Heart right ventricle (tissue), 16 donors: Measurements from ENCODE around the gene ANO1. TPM values are rescaled to one million over a fixed set of nuclear protein-coding genes. Genes with fewer than 3 reads are reported as not detected.

ENCODE experiments used
- ATAC-seq, 8 donors: fragments of 200-7000 bp; cut with Tn5 transposase; one replicate each; pipeline ENCODE4 v1.9.1; 2020; ENCODE audit warnings: mild to moderate bottlenecking in 8 of 8, moderate library complexity in 8 of 8, moderate number of reproducible peaks in 1 of 8
- DNase-seq, 2 donors: peaks; one replicate each; pipeline ENCODE4 v3.0.0-alpha.2; 2020
- H3K27ac ChIP-seq, 10 donors: fragments of 200-600 bp; sonication (generic) in 2 of 10; one replicate each; pipeline versions ENCODE4 v1.5.0 to v1.8.0; 2020 to 2022; ENCODE audit warnings: mild to moderate bottlenecking in 3 of 10
- H3K27me3 ChIP-seq, 7 donors: fragments of 200-600 bp; one replicate each; pipeline ENCODE4 v1.8.0; 2021 to 2022; ENCODE audit warnings: mild to moderate bottlenecking in 2 of 7
- H3K36me3 ChIP-seq, 9 donors: fragments of 200-600 bp; sonication (generic) in 1 of 9; one replicate each; pipeline versions ENCODE4 v1.5.0 to v1.8.0; 2020 to 2022; ENCODE audit warnings: mild to moderate bottlenecking in 2 of 9
- H3K4me1 ChIP-seq, 9 donors: fragments of 200-600 bp; sonication (generic) in 1 of 9; one replicate each; pipeline versions ENCODE4 v1.5.0 to v1.8.0; 2020 to 2022; ENCODE audit warnings: mild to moderate bottlenecking in 4 of 9
- H3K4me3 ChIP-seq, 10 donors: fragments of 200-600 bp; sonication (generic) in 2 of 10; one replicate each; pipeline versions ENCODE4 v1.5.0 to v1.8.0; 2020 to 2022; ENCODE audit warnings: mild to moderate bottlenecking in 7 of 10, moderate library complexity in 2 of 10
- H3K9me3 ChIP-seq, 11 donors: fragments of 200-600 bp in 10 of 11; sonication (generic) in 2 of 11; one replicate each; pipeline versions ENCODE4 v1.5.0 to v1.8.0; 2013 to 2022; ENCODE audit warnings: mild to moderate bottlenecking in 2 of 11, control low read depth in 1 of 11, moderate library complexity in 1 of 11
- WGBS, 2 donors: extraction: QIAGEN DNeasy Blood & Tissue Kit; methylation state at CpG; one replicate each; pipeline ENCODE4 v1.1.7; 2013; ENCODE audit warnings: inconsistent platforms in 1 of 2; 5-methylcytosine and 5-hydroxymethylcytosine counted together
- intact Hi-C, 10 donors: fragments of 100-400 bp; cut with DNase I; formaldehyde crosslinking; loops; one replicate each; pipeline versions ENCODE4 v1.11.1 to v1.14.2; 2022
- polyA plus RNA-seq, 2 donors: library from polyadenylated mRNA; stranded (reverse); fragments of 200-250 nt; gene quantifications; one replicate each; pipeline ENCODE4 v1.2.3, GENCODE V29; 2013
- total RNA-seq, 10 donors: library from RNA; stranded (reverse); fragmentation: NEBNext Ultra II Directional in 3 of 10; extraction: Animal tissue kit (Norgen Biotek cat#: 25700) in 3 of 10; gene quantifications; one replicate each; pipeline versions ENCODE4 v1.2.1 to v1.2.4, GENCODE V29; 2021 to 2023
- TF ChIP-seq, protein P1 (sequence below), 9 donors: fragments of 200-600 bp; sonication (generic) in 2 of 9; IDR thresholded peaks; one replicate each; pipeline versions ENCODE4 v1.5.0 to v1.8.0; 2021 to 2022; ENCODE audit warnings: antibody characterized with exemption in 9 of 9, mild to moderate bottlenecking in 5 of 9, moderate library complexity in 1 of 9
- donor health status: Arrhythmogenic right ventricular cardiomyopathy.
- donor health status: ischemic (EF 13 %, LVEDD 7.1; RV severe dilation, severe dysfunction).
- donor health status: healthy with polysubstance abuse.
- donor health status: DM: no; HTN: yes; CAD: no.
- donor health status: DM: no; HTN: no; CAD: no.
- donor health status: ischemic (EF 25% LVEDD 6.9; RV normal size, moderate dysfunction).
- donor health status: ischemic (EF 25% LVEDD 5.7; RV mildly dilated, moderate dysfunction).
- donor health status: healthy.
- donor health status: DM: yes; HTN: yes; CAD: no.
- donor health status: Ischemic cardiomyopathy.
- donor health status: ischemic (EF 35%, LVEDD 5.7; RV mildly dilated, moderate dysfunction).
- donor health status: nonischemic (EF 11% LVEDD 7.7; RV severe dilation, severe dysfunction).
- donor health status: DM: yes; HTN: yes; CAD: no.
- donor health status: PGD.
- donor health status: ischemic (EF 29% LVEDD 5.4; RV normal size, mild dysfunction).
- donor health status: nonischemic (EF 23%, LVEDD 6.1; RV moderate dilation, normal function).

Gene ANO1
- total and polyA plus RNA-seq, 12 donors = 6.6 to 13.8 (median 9.7) TPM

- H3K36me3 ChIP-seq = no peaks in the 10 kb centered on the region
- H3K27ac ChIP-seq = no peak overlapping the region
- H3K27me3 ChIP-seq = no peaks in the 10 kb centered on the region
- intact Hi-C loops = loop anchor here in 1 of 10 donors (1.0 kb wide), 1 partner anchor 14 kb away; no protein-coding TSS in a partner anchor
- H3K4me3 ChIP-seq = no peak overlapping the region
- peak in 3 of 8 donors; percentile 33 to 51 (median 37) for ATAC-seq
- WGBS, 2 donors = 64 to 73% methylated on average over 8 of the region's 8 CpGs
- TF ChIP-seq, protein P1, sequence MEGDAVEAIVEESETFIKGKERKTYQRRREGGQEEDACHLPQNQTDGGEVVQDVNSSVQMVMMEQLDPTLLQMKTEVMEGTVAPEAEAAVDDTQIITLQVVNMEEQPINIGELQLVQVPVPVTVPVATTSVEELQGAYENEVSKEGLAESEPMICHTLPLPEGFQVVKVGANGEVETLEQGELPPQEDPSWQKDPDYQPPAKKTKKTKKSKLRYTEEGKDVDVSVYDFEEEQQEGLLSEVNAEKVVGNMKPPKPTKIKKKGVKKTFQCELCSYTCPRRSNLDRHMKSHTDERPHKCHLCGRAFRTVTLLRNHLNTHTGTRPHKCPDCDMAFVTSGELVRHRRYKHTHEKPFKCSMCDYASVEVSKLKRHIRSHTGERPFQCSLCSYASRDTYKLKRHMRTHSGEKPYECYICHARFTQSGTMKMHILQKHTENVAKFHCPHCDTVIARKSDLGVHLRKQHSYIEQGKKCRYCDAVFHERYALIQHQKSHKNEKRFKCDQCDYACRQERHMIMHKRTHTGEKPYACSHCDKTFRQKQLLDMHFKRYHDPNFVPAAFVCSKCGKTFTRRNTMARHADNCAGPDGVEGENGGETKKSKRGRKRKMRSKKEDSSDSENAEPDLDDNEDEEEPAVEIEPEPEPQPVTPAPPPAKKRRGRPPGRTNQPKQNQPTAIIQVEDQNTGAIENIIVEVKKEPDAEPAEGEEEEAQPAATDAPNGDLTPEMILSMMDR (IDR thresholded peaks at IDR 0.05) = no peak
- H3K4me1 ChIP-seq = peaks cover 0 to 5% (median 1%) of the 10 kb centered on the region in 9 donors
- H3K9me3 ChIP-seq = no peaks in the 10 kb centered on the region
- DNase-seq = no peak
Measured at GRCh38 chr11:70225681-70226177, 147.6 kb downstream of the ANO1 start.

GRCh38 chr11:70226183-70226582 lies 148.1 kb downstream of the ANO1 start:
- WGBS, 2 donors = 84 to 95% methylated on average over 3 of the region's 3 CpGs
- DNase-seq = no peak
- Histone ChIP-seq H3K27me3 (no peaks in the 10 kb centered on the region), H3K4me1 (peaks cover 0 to 9% (median 6%) of the 10 kb centered on the region in 9 donors), H3K36me3 (no peaks in the 10 kb centered on the region), H3K9me3 (no peaks in the 10 kb centered on the region), H3K27ac (no peak overlapping the region), H3K4me3 (no peak overlapping the region)
- intact Hi-C loops = loop anchor here in 1 of 10 donors (1.0 kb wide), 1 partner anchor 13 kb away; no protein-coding TSS in a partner anchor
- TF ChIP-seq, protein P1 (IDR thresholded peaks at IDR 0.05) = no peak
- ATAC-seq = no peak

DNA sequence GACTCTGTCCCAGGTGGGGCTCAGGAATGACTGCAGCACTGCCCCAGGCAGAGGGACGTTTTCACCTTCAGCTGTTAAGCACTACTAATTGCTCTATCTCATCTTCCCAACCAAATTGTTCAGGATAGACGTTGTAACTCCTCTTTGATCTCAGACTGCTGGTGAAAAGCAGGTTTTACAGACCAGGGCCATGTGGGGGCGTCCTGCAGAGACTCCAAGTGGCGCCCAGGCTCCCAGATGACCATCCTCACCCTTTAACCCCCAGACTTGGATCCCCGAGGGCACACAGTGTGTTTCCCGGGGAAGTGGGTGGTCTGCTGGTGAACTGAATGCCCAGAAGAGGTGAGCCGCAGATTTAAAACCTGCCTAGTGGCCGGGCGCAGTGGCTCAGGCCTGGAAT lies 148.8 kb downstream of the ANO1 start:
- Histone ChIP-seq H3K4me3 (no peak overlapping the region), H3K36me3 (no peaks in the 10 kb centered on the region), H3K9me3 (no peaks in the 10 kb centered on the region), H3K4me1 (peaks cover 0 to 15% (median 6%) of the 10 kb centered on the region in 9 donors), H3K27ac (no peak overlapping the region), H3K27me3 (no peaks in the 10 kb centered on the region)
- 53 to 61% methylated on average over 9 of the region's 9 CpGs for WGBS, 2 donors
- TF ChIP-seq, protein P1 (IDR thresholded peaks at IDR 0.05) = peak in 2 of 9 donors; percentile 8 to 13
- ATAC-seq = no peak
- intact Hi-C loops = loop anchor here in 1 of 10 donors (1.0 kb wide), 1 partner anchor 12 kb away; no protein-coding TSS in a partner anchor
- no peak for DNase-seq

DNA sequence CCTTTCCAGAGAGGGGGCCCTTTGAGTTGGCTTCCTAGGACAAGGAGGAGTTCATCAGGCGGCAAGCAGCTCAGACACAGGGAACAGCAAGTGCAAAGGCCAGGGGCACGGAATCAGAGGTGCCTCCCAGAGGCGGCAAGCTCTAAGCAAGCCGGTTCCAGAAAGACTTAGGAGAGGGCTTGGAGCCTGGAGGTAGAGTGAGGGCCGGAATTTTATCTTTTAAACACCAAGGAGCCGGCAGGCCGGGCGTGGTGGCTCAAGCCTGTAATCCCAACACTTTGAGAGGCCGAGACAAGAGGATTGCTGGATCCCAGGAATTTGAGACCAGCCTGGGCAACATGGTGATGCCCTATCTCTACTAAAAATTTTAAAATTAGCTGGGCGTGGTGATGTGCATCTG lies 151.6 kb downstream of the ANO1 start:
- 91 to 92% methylated on average over 10 of the region's 10 CpGs for WGBS, 2 donors
- ATAC-seq = no peak
- Histone ChIP-seq H3K4me3 (no peak overlapping the region), H3K27ac (no peak overlapping the region), H3K36me3 (no peaks in the 10 kb centered on the region), H3K27me3 (no peaks in the 10 kb centered on the region), H3K4me1 (peaks cover 0 to 15% (median 6%) of the 10 kb centered on the region in 9 donors), H3K9me3 (peaks cover 0 to 6% (median 0%) of the 10 kb centered on the region in 11 donors)
- TF ChIP-seq, protein P1 (IDR thresholded peaks at IDR 0.05) = no peak
- intact Hi-C loops = no loop called here
- no peak for DNase-seq
